Body of pancreas (tissue), 4 donors: ENCODE results near the gene GPX3.

Experiments
- POLR2A ChIP-seq, 3 donors: fragments of 450-650 bp; IDR thresholded peaks; one replicate each; pipeline ENCODE4 v1.6.1; 2016; ENCODE audit warnings: antibody characterized with exemption in 3 of 3, mild to moderate bottlenecking in 2 of 3
- TF ChIP-seq, protein P1 (sequence below), 7 experiments: fragments of 450-650 bp in 4 of 7; fragments of 200-600 bp in 3 of 7; sonication (generic) in 3 of 7; IDR thresholded peaks; one replicate each; pipeline ENCODE4 v1.5.1; 2016 to 2019; ENCODE audit warnings: antibody characterized with exemption in 7 of 7

- no peak for TF ChIP-seq POLR2A (IDR thresholded peaks at IDR 0.05)
- TF ChIP-seq, protein P1, sequence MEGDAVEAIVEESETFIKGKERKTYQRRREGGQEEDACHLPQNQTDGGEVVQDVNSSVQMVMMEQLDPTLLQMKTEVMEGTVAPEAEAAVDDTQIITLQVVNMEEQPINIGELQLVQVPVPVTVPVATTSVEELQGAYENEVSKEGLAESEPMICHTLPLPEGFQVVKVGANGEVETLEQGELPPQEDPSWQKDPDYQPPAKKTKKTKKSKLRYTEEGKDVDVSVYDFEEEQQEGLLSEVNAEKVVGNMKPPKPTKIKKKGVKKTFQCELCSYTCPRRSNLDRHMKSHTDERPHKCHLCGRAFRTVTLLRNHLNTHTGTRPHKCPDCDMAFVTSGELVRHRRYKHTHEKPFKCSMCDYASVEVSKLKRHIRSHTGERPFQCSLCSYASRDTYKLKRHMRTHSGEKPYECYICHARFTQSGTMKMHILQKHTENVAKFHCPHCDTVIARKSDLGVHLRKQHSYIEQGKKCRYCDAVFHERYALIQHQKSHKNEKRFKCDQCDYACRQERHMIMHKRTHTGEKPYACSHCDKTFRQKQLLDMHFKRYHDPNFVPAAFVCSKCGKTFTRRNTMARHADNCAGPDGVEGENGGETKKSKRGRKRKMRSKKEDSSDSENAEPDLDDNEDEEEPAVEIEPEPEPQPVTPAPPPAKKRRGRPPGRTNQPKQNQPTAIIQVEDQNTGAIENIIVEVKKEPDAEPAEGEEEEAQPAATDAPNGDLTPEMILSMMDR (IDR thresholded peaks at IDR 0.05), result no peak
Measured at GRCh38 chr5:151004499-151004898, 15.9 kb upstream of the GPX3 start.
